Fibroblast of skin of left quadriceps (primary cell): ENCODE results near the gene FLNC.

Experiments used
- DNase-seq, 2 experiments: peaks; one replicate each; pipeline ENCODE4 v3.0.0-alpha.2; 2013; ENCODE audit warnings: low read depth in 2 of 2

FLNC gene

DNA sequence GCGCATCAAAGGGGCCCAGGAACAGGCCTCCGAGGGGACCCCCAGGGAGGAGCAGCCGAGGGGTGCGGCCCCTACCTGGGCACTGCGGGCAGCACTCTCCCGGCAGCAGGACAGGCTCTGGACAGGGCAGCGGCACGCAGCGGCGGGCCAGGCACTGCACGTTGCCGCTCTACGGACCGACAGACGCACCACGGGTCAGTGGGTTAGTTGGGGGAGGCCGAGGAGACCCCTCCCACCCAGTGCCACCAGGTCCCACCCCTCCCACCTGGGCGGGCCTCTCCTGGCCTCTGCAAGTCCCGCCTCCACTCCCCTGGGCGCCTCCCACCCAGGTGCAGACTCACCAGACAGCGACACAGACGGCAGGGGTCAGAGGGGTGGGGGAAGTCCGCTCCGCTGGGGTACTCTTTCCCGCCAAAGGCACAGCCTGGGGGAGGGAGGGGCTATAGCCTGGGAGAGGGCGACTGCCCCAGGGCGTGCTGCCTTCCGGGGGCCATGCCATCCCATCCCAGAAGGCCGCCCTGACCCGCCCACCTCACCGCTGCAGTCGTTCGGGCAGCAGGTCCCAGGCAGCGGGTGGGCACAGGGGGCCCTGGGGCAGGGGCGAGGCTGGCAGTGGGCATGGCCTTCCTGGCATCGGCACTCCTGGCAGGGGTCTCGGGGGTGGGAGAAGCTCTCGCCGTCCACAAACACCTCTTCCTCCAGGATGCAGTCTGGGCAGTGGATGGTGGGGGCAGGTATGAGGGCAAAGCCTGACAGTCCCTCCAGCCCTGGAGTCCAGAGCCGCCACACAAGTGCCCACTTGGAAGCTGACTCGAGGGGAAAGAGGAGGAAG lies 61.1 kb downstream of the FLNC start:
- no peak for DNase-seq

DNA sequence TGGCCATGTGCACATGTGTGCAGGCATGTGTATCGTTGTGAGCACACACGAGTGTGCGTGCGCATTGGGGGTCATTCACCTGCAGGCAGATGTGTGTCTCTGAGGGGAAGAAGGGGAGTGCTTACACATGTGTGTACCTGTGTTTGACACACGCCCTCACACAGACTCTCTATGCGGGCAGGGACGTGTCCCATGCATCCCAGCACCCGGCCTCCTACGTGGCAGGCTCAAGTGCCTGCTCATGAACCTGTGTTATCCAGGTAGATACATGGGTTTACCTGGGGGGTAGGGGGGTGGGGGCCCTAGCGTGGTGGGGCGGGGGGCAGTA lies 61.7 kb downstream of the FLNC start:
- no peak for DNase-seq

DNA sequence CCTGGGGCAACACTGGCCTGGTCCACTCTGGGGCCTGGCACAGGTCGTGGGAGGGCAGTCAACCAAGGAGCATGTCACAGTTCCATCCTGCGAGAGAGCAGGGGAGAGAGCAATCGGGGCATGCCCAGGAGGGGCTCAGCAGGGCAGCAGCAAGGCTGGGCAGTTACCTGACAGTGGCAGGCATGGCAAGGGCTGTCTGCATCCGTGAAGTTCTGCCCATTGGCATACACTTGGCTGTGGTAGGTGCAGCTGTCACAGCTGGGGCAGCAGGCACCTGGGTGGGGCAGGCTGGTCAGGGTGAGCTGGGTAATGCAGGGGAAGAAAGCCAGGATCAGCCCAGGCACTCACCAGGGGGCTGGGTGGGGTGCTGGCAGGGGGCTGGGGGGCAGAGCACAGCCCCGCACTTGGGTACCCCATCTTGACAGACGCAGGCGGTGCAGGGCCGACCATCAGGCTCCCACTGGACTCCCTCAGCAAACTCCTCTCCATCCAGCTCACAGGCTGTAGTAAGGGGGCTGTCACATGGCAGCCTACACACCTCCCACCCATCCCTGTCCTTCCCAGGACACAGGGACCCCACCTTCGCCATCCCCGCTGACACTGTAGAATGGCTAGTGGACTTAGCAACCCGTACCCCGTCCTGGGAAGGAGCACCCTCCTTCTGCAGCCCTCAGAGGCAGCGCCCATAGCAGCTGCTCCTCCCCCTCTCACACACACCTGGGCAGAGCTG lies 62.5 kb downstream of the FLNC start:
- no peak for DNase-seq

DNA sequence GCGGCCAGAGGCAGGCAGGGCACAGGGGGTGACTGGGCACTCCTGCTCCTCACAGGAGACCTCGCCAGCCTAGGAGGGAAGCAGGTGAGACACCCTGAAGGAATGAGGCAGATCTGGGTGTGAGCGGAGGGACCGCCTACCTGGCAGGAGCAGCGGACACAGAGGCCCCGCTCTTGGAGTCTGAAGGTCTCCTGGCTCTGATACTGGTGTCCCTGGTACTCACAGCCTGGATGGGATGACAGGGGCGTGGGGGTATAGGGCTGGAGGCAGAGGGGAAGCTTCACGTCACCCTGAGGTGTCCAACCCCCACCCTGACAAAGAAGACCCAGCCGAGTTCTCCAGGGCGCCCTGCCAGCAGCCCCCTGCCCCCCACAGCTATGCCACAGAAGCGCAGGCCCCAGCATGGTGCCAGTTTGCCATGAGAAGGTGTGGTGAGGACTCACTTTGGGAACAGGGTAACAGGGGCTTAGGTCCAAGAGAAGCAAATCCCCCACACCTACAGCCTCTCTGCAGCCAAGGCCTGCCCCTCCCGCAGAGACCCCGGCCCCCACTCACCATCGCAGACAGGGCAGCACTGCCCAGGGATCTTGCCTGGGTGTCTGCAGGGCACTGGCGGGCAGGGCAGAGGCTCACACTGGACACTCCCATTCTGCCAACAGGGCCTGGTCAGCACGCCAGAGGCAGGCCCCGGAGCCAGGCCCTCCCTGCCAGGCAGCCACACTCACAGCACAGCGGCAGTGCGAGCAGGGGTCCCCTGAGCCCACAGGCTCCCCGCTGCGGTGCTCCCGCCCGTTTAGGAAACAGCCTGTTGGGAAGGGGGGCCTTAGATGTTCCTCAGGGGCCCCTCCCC lies 63.3 kb downstream of the FLNC start:
- DNase-seq, result no peak

DNA sequence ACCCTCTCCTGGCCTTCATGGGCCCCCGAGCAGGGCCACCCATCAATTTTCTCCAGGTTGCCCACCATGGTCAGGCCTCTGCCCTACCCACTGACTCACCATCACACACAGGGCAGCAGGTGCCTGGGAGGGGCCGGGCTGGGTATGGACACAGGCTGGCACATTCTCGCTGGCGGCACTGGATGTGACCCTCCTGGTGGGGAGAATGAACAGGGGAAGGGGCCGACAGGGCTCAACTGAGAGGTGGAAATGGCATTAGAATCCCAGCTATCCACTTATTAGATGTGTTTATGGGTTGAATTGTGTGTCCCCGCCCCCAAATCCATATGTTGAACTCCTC lies 63.9 kb downstream of the FLNC start:
- DNase-seq, result no peak

DNA sequence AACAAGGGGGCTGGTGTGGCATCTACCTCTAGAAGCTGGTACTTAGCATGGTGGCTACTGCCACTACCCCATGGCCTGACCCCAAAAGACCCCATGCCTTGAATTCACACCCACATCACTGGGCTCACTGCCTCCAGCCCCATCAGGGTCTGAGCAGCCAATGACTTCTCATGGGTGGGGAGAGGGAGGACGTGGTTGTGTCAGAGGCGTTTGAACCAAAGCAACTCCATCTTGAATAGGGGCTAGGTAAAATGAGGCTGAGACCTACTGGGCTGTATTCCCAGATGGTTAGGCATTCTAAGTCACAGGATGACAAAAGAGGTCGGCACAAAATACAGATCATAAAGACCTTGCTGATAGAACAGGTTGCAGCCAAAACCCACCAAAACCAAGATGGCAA lies 65.1 kb downstream of the FLNC start:
- DNase-seq, result no peak

DNA sequence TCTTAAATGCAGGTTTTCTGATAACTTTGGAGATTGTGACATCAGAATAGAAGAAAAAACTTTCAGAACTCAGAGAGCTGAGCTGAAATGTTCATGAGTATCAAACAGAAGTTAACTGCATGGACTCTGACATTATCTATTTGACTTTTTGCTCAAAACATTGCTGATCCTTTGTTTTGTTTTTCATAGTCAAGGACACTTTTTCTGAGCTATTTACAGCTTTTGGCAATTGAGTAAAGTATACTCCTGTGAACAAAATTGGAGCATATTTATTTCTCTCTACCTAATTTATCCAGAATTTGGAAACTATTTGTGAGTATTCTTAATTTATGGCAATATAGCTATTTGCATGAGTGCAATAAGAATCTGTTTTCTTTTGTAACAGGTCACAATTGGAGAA lies 69.2 kb downstream of the FLNC start:
- DNase-seq, result no peak

DNA sequence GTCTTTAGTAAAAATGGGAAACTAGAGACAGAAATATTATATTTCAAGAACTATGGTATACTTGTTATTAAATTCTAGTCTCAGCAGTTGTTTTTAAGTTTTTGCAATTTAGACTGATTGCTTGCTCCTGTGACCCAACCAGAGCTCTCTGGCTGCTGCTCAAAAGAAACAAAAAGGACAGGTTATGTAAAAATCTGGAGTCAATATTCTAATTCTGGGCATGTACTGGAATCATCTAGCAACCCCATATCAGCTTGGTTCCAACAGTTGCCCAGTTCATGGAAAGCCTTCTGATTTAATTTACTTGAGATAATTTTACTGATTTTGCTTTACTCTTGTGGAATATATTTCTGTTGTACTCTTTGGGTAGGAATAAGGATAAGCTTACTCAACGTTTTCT lies 70.0 kb downstream of the FLNC start:
- DNase-seq, result no peak

DNA sequence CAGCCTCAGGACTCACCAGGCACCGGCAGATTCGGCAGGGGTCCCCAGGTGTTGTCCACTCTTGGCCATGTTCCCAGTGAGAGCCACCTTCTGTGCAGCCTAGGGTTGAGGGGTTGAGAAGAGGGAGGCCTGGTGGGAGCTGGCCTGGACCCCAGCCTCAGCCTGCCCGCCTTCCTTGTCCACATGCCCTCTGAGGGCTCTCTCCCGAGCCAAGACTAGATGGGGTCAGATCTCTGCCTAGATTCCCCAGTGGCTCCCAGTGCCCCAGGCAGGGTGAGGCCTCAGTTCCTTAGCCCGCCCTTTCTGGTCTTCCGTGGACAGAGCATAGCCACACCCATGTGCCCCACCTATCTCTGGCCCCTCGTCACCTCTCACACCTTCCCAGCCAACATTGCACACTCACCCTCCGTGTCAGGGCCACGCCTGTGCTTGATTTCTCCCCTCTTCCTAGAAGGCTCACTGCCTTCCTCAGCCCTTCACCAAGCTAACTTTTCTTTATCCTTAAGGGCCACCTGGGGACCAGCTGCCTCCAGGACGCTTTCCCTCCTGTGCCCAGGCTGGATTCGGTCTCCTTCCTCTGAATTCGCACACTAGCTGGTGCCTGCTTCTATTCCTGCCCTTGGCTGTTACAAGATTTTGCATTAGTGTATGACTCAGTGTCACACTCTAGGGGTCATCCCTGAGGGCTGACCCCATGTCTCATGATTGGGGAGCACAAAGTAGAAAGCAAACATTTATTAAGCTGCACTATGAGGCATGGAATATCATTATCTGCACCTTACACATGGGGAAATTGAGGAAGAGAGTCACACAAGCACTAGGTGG lies 72.8 kb downstream of the FLNC start:
- DNase-seq, result no peak

DNA sequence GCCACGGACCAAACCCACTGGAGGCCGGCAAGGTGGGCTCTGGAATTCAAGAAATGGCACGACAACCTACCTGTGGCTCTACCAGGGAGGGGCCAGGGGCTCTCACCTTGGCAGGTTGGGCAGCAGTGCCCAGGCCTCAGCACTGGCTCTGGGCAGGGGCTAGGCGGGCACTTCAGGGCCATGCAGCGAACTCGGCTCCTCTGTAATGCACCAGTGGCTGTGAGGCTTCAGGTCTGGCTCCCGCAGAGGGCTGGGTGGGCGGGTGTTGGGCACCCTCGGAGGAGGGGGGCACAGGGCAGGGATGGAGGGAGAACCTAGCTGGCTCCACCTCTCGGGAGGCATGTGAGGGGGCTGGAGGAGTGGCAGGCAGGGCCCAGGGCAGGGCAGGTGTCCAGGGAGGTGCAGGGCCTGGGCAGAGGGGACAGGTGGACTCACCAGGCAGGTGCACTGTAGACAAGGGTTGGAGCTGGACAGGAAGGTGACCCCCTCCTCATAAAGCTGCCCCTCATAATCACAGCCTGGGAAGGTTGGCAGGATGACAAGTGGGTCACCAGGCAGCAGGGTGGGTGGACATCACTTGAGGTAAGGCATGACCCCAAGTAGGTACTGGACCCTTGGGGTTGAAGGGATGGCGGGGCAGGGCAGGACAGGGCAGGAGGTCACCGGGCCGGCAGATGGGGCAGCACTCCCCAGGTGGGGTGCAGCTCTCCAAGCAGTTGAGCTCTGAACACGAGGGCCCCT lies 73.6 kb downstream of the FLNC start:
- no peak for DNase-seq

DNA sequence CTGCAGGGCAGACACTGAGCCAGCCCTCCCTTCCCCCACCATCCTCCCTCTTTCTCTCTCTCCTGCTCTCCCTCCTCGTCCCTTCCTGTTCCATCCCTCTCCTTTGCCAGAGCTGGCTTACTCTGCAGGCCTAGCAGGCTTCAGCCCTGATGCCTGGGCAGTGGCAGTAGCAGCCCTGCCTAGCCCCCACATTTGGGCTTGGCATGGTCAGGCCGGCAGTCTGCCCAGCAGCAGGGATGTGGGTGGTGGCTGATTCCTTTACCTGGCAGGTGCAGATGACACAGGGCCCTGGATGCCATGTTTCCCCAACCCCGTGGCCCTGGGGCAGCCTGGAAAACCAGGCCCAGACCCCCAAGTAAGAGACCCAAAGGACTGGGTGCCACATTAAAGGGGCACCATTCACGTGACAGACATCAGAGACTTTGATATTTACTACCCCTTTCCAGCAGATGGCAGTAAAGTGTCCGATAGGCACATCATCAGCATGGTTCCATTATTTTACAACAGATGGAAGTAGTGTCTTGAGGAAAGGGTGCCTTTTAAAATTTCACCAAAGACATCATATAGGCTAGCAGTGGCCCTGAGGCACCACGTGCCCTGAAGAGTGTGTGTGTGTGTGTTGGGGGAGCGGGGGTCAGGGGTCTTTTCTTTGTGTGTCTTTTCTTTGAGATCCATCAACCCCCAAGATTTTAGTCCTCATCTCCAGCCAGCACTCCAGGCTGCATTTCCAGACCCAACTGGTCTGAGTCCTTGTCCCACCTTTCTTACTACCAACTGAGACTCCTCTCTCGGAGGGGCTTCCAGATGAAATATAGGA lies 74.4 kb downstream of the FLNC start:
- peak in 1 of 2 experiments; percentile 10 for DNase-seq

DNA sequence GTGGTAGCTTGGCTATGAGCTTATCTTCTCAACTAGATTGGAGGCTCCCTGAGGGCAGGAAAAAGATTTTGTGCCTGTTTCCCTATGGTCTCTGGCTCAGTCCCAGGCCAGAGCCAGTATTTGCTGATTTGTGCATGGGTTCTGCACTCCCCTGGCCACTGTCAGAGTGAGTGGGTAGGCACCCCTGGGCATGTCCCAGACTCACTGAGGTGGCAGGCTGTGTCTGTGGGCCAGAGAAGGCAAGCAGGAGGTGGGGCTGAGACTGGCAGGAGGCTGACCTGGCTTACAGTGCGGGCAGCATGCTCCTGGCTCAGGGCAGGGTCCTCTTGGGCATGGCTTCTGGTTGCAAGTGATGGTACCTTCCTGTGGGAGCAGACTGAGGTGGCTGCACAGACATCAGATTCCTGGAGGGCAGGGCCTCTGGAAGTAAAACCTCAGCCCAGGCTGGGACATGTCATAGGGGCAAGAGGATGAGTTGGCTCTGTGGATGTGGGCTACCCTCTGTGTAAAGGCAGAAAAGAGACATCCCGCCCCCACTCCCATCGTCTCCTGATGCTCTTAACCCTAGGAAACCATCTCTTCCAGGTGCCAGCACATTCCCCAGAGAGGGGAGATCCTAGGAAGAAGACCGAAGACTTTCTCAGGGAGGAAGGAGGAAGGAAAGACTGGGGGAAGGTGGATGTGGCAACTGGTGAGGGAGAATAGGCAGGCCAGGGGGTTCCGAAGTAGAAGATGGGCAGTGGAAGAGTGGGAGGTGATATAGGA lies 76.0 kb downstream of the FLNC start:
- no peak for DNase-seq

DNA sequence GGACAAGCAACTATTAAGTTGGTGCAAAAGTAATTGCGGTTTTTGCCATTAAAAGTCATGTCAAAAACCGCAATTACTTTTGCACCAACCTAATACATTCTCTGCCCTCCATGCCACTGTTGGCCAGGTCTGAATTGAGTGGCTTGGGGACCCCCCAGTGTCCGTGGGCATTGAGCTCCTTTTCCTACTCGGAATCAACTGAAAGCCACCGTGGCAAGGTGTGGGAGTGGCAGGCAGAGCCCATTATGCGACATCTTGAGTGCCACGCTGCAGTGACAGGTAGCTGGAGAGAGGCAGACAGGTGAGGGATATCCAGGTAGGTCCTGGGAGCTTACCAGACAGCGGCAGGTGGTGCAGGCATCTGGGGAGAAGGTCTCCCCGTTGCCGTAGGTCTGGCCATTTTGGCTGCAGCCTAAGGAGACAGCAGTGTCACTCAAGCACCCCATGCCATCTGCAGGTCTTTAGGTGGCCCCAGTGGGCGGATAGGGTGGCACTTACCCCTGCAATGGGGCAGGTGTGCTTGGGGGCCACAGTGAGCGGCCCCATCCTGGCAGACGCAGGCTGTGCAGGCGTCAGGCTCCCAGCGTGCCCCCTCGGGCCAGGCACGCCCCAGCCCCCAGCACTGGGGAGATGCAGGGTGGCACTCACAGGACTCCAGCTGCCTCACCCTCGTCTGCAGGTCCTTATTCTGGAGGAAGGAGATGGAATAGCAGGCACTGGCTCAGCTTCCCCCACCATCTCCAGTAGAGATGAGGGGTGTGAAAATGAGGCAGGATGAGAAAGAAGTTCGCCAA lies 76.8 kb downstream of the FLNC start:
- DNase-seq, result no peak
